Measurements from ENCODE around the gene CRIM1. TPM values are rescaled to one million over a fixed set of nuclear protein-coding genes. Genes with fewer than 3 reads are reported as not detected.

CRIM1 gene
- total RNA-seq = 276 and 386 TPM in 2 replicates

GRCh38 chr2:36355151-36355889, at the start of gene CRIM1:
Gene CRIM1, plus strand, starts transcription at chr2:36355778. Its CDS starts 515 bp downstream, at chr2:36356293.

GRCh38 chr2:36597532-36598377, 242.2 kb downstream of the CRIM1 start, which contains the start of gene FEZ2:
Gene FEZ2, minus strand, starts transcription at chr2:36598168. Its CDS starts 26 bp downstream, at chr2:36598142.

Other genes starting within 250 kb of the CRIM1 start
- 44.2 and 60.1 TPM in 2 replicates for gene FEZ2, start 242.4 kb downstream of the CRIM1 start, total RNA-seq